Measurements from ENCODE around the gene TANC2.

TANC2 gene

GRCh38 chr17:62921817-62922216 is 44.2 kb upstream of the TANC2 start:
- Histone ChIP-seq H2BK12ac (ENCODE audit: low read length) (no peak overlapping the region), H3K4me2 (ENCODE audit: low read length) (no peak overlapping the region), H3K4me1 (ENCODE audit: control insufficient read depth in 1 of 2, insufficient read depth in 2 of 2, low read length in 2 of 2) (peaks cover 4% of the 10 kb centered on the region in 2 experiments), H2BK5ac (ENCODE audit: low read depth, low read length, poor library complexity) (no peak overlapping the region), H3K27me3 (ENCODE audit: insufficient read depth, low read length) (no peaks in the 10 kb centered on the region), H2AK5ac (ENCODE audit: low read length) (no peak overlapping the region), H3K14ac (ENCODE audit: low read length) (no peak overlapping the region), H4K12ac (ENCODE audit: low read depth, low read length) (no peak overlapping the region), H3K79me2 (ENCODE audit: control insufficient read depth, insufficient read depth, low read length, poor library complexity) (no peaks in the 10 kb centered on the region), H3K4ac (ENCODE audit: low read depth, low read length) (no peak overlapping the region), H3K4me3 (ENCODE audit: low read depth, low read length) (no peak overlapping the region), H3K9me3 (ENCODE audit: insufficient read depth, low read depth, low read length) (no peaks in the 10 kb centered on the region), H3K27ac (ENCODE audit: low read depth, low read length) (no peak overlapping the region), H4K91ac (ENCODE audit: low read depth, low read length) (no peak overlapping the region), H3K79me1 (ENCODE audit: low read length) (peaks cover 2% of the 10 kb centered on the region), H3K9ac (ENCODE audit: low read length) (no peak overlapping the region), H2AFZ (ENCODE audit: insufficient read depth, low read length, poor library complexity) (no peak overlapping the region), H4K8ac (ENCODE audit: low read depth, low read length) (no peak overlapping the region), H3K18ac (ENCODE audit: low read length) (no peak overlapping the region), H3K23ac (ENCODE audit: low read length) (no peak overlapping the region), H3K36me3 (ENCODE audit: control insufficient read depth in 1 of 2, insufficient read depth in 2 of 2, low read length in 2 of 2) (no peaks in the 10 kb centered on the region), H2BK120ac (ENCODE audit: insufficient read depth, low read length, poor library complexity) (no peak overlapping the region)
- WGBS (ENCODE audit: extremely low coverage, insufficient coverage, insufficient read length) = no CpG with 5 or more reads among the region's 8 CpGs
- DNase-seq = no peak

- no peak overlapping the region for H3K4me3 ChIP-seq (ENCODE audit: low read depth, low read length)
- H3K4me1 ChIP-seq (ENCODE audit: control insufficient read depth in 1 of 2, insufficient read depth in 2 of 2, low read length in 2 of 2) = peaks cover 0 to 2% of the 10 kb centered on the region in 2 experiments
- DNase-seq = no peak
- H3K36me3 ChIP-seq (ENCODE audit: control insufficient read depth in 1 of 2, insufficient read depth in 2 of 2, low read length in 2 of 2) = no peaks in the 10 kb centered on the region
- no peaks in the 10 kb centered on the region for H3K79me1 ChIP-seq (ENCODE audit: low read length)
- no peaks in the 10 kb centered on the region for H3K9me3 ChIP-seq (ENCODE audit: insufficient read depth, low read depth, low read length)
- H3K18ac ChIP-seq (ENCODE audit: low read length) = no peak overlapping the region
- H3K4ac ChIP-seq (ENCODE audit: low read depth, low read length) = no peak overlapping the region
- H3K23ac ChIP-seq (ENCODE audit: low read length) = no peak overlapping the region
- no peak overlapping the region for H2AFZ ChIP-seq (ENCODE audit: insufficient read depth, low read length, poor library complexity)
- WGBS (ENCODE audit: extremely low coverage, insufficient coverage, insufficient read length) = no CpG with 5 or more reads among the region's 11 CpGs
- H4K91ac ChIP-seq (ENCODE audit: low read depth, low read length) = no peak overlapping the region
- H3K79me2 ChIP-seq (ENCODE audit: control insufficient read depth, insufficient read depth, low read length, poor library complexity) = no peaks in the 10 kb centered on the region
- no peak overlapping the region for H3K27ac ChIP-seq (ENCODE audit: low read depth, low read length)
- no peak overlapping the region for H4K12ac ChIP-seq (ENCODE audit: low read depth, low read length)
- no peaks in the 10 kb centered on the region for H3K27me3 ChIP-seq (ENCODE audit: insufficient read depth, low read length)
- no peak overlapping the region for H2BK12ac ChIP-seq (ENCODE audit: low read length)
- H3K9ac ChIP-seq (ENCODE audit: low read length) = no peak overlapping the region
- no peak overlapping the region for H2BK5ac ChIP-seq (ENCODE audit: low read depth, low read length, poor library complexity)
- no peak overlapping the region for H3K14ac ChIP-seq (ENCODE audit: low read length)
- no peak overlapping the region for H2BK120ac ChIP-seq (ENCODE audit: insufficient read depth, low read length, poor library complexity)
- H4K8ac ChIP-seq (ENCODE audit: low read depth, low read length) = no peak overlapping the region
- H3K4me2 ChIP-seq (ENCODE audit: low read length) = no peak overlapping the region
- H2AK5ac ChIP-seq (ENCODE audit: low read length) = no peak overlapping the region
Observed at GRCh38 chr17:62923258-62924150, 42.5 kb upstream of the TANC2 start.

- Histone ChIP-seq H3K27ac (ENCODE audit: low read depth, low read length) (no peak overlapping the region), H3K27me3 (ENCODE audit: insufficient read depth, low read length) (no peaks in the 10 kb centered on the region), H4K8ac (ENCODE audit: low read depth, low read length) (no peak overlapping the region), H3K23ac (ENCODE audit: low read length) (no peak overlapping the region), H3K4me3 (ENCODE audit: low read depth, low read length) (no peak overlapping the region), H3K4me1 (ENCODE audit: control insufficient read depth in 1 of 2, insufficient read depth in 2 of 2, low read length in 2 of 2) (no peaks in the 10 kb centered on the region), H3K9me3 (ENCODE audit: insufficient read depth, low read depth, low read length) (no peaks in the 10 kb centered on the region), H3K18ac (ENCODE audit: low read length) (no peak overlapping the region), H4K91ac (ENCODE audit: low read depth, low read length) (no peak overlapping the region), H2AFZ (ENCODE audit: insufficient read depth, low read length, poor library complexity) (no peak overlapping the region), H3K79me1 (ENCODE audit: low read length) (no peaks in the 10 kb centered on the region), H4K12ac (ENCODE audit: low read depth, low read length) (no peak overlapping the region), H3K36me3 (ENCODE audit: control insufficient read depth in 1 of 2, insufficient read depth in 2 of 2, low read length in 2 of 2) (no peaks in the 10 kb centered on the region), H2AK5ac (ENCODE audit: low read length) (no peak overlapping the region), H2BK5ac (ENCODE audit: low read depth, low read length, poor library complexity) (no peak overlapping the region), H3K4me2 (ENCODE audit: low read length) (no peak overlapping the region), H2BK120ac (ENCODE audit: insufficient read depth, low read length, poor library complexity) (no peak overlapping the region), H2BK12ac (ENCODE audit: low read length) (no peak overlapping the region), H3K14ac (ENCODE audit: low read length) (no peak overlapping the region), H3K4ac (ENCODE audit: low read depth, low read length) (no peak overlapping the region), H3K9ac (ENCODE audit: low read length) (no peak overlapping the region), H3K79me2 (ENCODE audit: control insufficient read depth, insufficient read depth, low read length, poor library complexity) (no peaks in the 10 kb centered on the region)
- no peak for DNase-seq
- WGBS (ENCODE audit: extremely low coverage, insufficient coverage, insufficient read length) = no CpG with 5 or more reads among the region's 3 CpGs
Observed at GRCh38 chr17:62925267-62925836, 40.7 kb upstream of the TANC2 start.

GRCh38 chr17:62927083-62927482 is 39.0 kb upstream of the TANC2 start:
- Histone ChIP-seq H3K18ac (ENCODE audit: low read length) (no peak overlapping the region), H2BK12ac (ENCODE audit: low read length) (no peak overlapping the region)

More at GRCh38 chr17:62927083-62927482, 39.0 kb upstream of the TANC2 start:
- Histone ChIP-seq H3K4ac (ENCODE audit: low read depth, low read length) (no peak overlapping the region), H3K36me3 (ENCODE audit: control insufficient read depth in 1 of 2, insufficient read depth in 2 of 2, low read length in 2 of 2) (no peaks in the 10 kb centered on the region), H3K27me3 (ENCODE audit: insufficient read depth, low read length) (no peaks in the 10 kb centered on the region), H3K9ac (ENCODE audit: low read length) (no peak overlapping the region), H3K4me1 (ENCODE audit: control insufficient read depth in 1 of 2, insufficient read depth in 2 of 2, low read length in 2 of 2) (no peaks in the 10 kb centered on the region), H3K14ac (ENCODE audit: low read length) (no peak overlapping the region), H3K9me3 (ENCODE audit: insufficient read depth, low read depth, low read length) (no peaks in the 10 kb centered on the region), H2AK5ac (ENCODE audit: low read length) (no peak overlapping the region), H3K23ac (ENCODE audit: low read length) (no peak overlapping the region), H2AFZ (ENCODE audit: insufficient read depth, low read length, poor library complexity) (no peak overlapping the region), H4K91ac (ENCODE audit: low read depth, low read length) (no peak overlapping the region), H3K4me3 (ENCODE audit: low read depth, low read length) (no peak overlapping the region), H3K79me1 (ENCODE audit: low read length) (no peaks in the 10 kb centered on the region), H4K12ac (ENCODE audit: low read depth, low read length) (no peak overlapping the region), H4K8ac (ENCODE audit: low read depth, low read length) (no peak overlapping the region), H3K27ac (ENCODE audit: low read depth, low read length) (no peak overlapping the region), H2BK120ac (ENCODE audit: insufficient read depth, low read length, poor library complexity) (no peak overlapping the region), H3K4me2 (ENCODE audit: low read length) (no peak overlapping the region), H2BK5ac (ENCODE audit: low read depth, low read length, poor library complexity) (no peak overlapping the region), H3K79me2 (ENCODE audit: control insufficient read depth, insufficient read depth, low read length, poor library complexity) (no peaks in the 10 kb centered on the region)
- no CpG with 5 or more reads among the region's 6 CpGs for WGBS (ENCODE audit: extremely low coverage, insufficient coverage, insufficient read length)
- DNase-seq = no peak
